ENCODE measurements around the gene DUSP15. TPM values are rescaled to one million over a fixed set of nuclear protein-coding genes. Genes with fewer than 3 reads are reported as not detected.

Gene DUSP15
- total and polyA plus RNA-seq, 8 donors, result 0.35 to 4.3 (median 1.4) TPM

- Histone ChIP-seq H3K4me3 (no peak overlapping the region), H3K27me3 (no peaks in the 10 kb centered on the region), H3K27ac (no peak overlapping the region), H3K9me3 (no peaks in the 10 kb centered on the region), H3K36me3 (no peaks in the 10 kb centered on the region), H3K4me1 (no peaks in the 10 kb centered on the region)
- TF ChIP-seq CTCF (IDR thresholded peaks at IDR 0.05), result no peak
- FAIRE-seq, result no peak
- WGBS, 2 donors, result 78 to 82% methylated on average over 2 of the region's 2 CpGs
- intact Hi-C loops (cut with DNase I), result no loop called here
- no peak for ATAC-seq
- no peak for DNase-seq
Measured at GRCh38 chr20:31875671-31876070, 5.3 kb upstream of the DUSP15 start.

GRCh38 chr20:31872406-31872805 is 2.1 kb upstream of the DUSP15 start:
- H3K36me3 ChIP-seq, result no peaks in the 10 kb centered on the region
- FAIRE-seq, result no peak
- DNase-seq, result no peak
- ATAC-seq, result no peak
- no peaks in the 10 kb centered on the region for H3K27me3 ChIP-seq
- 81 to 86% methylated on average over 6 of the region's 6 CpGs for WGBS, 2 donors
- no peak for TF ChIP-seq CTCF (IDR thresholded peaks at IDR 0.05)
- no peak overlapping the region for H3K4me3 ChIP-seq
- no peaks in the 10 kb centered on the region for H3K4me1 ChIP-seq
- intact Hi-C loops (cut with DNase I), result no loop called here
- H3K9me3 ChIP-seq, result no peaks in the 10 kb centered on the region
- no peak overlapping the region for H3K27ac ChIP-seq

GRCh38 chr20:31871618-31871954 is 1.3 kb upstream of the DUSP15 start:
- Histone ChIP-seq H3K4me3 (no peak overlapping the region), H3K27ac (no peak overlapping the region)

GRCh38 chr20:31870726-31871617 is 645 bp upstream of the DUSP15 start:
- FAIRE-seq (no peak), ATAC-seq (peak; percentile 58 to 68 (median 60)), DNase-seq (no peak)
- Histone ChIP-seq H3K4me3 (peak overlapping the region; percentile 55 to 82 (median 73)), H3K27me3 (no peaks in the 10 kb centered on the region), H3K4me1 (no peaks in the 10 kb centered on the region), H3K9me3 (no peaks in the 10 kb centered on the region), H3K36me3 (no peaks in the 10 kb centered on the region), H3K27ac (peak overlapping the region in 2 of 4 donors; percentile 20 to 35)
- no peak for TF ChIP-seq CTCF (IDR thresholded peaks at IDR 0.05)
- 8 to 10% methylated on average over 18 to 24 of the region's 24 CpGs for WGBS, 2 donors
- intact Hi-C loops (cut with DNase I), result no loop called here

More at GRCh38 chr20:31871618-31871954, 1.3 kb upstream of the DUSP15 start:
- DNase-seq (no peak), ATAC-seq (no peak), FAIRE-seq (no peak)
- H3K36me3 ChIP-seq, result no peaks in the 10 kb centered on the region
- intact Hi-C loops (cut with DNase I), result no loop called here
- TF ChIP-seq CTCF (IDR thresholded peaks at IDR 0.05), result no peak
- no peaks in the 10 kb centered on the region for H3K4me1 ChIP-seq
- WGBS, 2 donors, result 98 to 100% methylated on average over 1 of the region's 1 CpG
- no peaks in the 10 kb centered on the region for H3K9me3 ChIP-seq
- H3K27me3 ChIP-seq, result no peaks in the 10 kb centered on the region

GRCh38 chr20:31869673-31869941 is 720 bp downstream of the DUSP15 start:
- FAIRE-seq (no peak), ATAC-seq (no peak), DNase-seq (no peak)
- Histone ChIP-seq H3K9me3 (no peaks in the 10 kb centered on the region), H3K4me3 (peak overlapping the region; percentile 55 to 82 (median 73)), H3K27me3 (no peaks in the 10 kb centered on the region), H3K36me3 (no peaks in the 10 kb centered on the region), H3K4me1 (no peaks in the 10 kb centered on the region), H3K27ac (no peak overlapping the region)
- WGBS, 2 donors, result 0 to 20% methylated on average over 1 of the region's 1 CpG
- TF ChIP-seq CTCF (IDR thresholded peaks at IDR 0.05), result no peak
- intact Hi-C loops (cut with DNase I), result no loop called here
